ENCODE results near the gene AVPR2.

Gene AVPR2

DNA sequence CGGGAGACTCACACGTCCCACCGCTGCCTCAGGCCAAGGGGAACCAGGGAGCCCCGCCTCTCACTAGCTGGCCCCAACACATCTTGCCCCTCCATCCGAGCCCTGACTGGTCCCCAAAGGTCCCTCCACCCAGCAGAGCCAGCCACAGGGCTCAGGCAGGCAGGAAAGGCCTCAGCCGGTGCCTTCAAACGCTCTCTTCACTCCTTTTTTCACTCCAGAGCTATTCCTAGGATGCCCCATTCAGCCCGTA, 23.1 kb downstream of the AVPR2 start:
- TF ChIP-seq, protein P1, sequence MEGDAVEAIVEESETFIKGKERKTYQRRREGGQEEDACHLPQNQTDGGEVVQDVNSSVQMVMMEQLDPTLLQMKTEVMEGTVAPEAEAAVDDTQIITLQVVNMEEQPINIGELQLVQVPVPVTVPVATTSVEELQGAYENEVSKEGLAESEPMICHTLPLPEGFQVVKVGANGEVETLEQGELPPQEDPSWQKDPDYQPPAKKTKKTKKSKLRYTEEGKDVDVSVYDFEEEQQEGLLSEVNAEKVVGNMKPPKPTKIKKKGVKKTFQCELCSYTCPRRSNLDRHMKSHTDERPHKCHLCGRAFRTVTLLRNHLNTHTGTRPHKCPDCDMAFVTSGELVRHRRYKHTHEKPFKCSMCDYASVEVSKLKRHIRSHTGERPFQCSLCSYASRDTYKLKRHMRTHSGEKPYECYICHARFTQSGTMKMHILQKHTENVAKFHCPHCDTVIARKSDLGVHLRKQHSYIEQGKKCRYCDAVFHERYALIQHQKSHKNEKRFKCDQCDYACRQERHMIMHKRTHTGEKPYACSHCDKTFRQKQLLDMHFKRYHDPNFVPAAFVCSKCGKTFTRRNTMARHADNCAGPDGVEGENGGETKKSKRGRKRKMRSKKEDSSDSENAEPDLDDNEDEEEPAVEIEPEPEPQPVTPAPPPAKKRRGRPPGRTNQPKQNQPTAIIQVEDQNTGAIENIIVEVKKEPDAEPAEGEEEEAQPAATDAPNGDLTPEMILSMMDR (IDR thresholded peaks at IDR 0.05; ENCODE audit: borderline replicate concordance, insufficient read depth, low read depth, low read length), result no peak
- peak overlapping the region; percentile 76 for H3K4me3 ChIP-seq (ENCODE audit: low read depth, low read length)

DNA sequence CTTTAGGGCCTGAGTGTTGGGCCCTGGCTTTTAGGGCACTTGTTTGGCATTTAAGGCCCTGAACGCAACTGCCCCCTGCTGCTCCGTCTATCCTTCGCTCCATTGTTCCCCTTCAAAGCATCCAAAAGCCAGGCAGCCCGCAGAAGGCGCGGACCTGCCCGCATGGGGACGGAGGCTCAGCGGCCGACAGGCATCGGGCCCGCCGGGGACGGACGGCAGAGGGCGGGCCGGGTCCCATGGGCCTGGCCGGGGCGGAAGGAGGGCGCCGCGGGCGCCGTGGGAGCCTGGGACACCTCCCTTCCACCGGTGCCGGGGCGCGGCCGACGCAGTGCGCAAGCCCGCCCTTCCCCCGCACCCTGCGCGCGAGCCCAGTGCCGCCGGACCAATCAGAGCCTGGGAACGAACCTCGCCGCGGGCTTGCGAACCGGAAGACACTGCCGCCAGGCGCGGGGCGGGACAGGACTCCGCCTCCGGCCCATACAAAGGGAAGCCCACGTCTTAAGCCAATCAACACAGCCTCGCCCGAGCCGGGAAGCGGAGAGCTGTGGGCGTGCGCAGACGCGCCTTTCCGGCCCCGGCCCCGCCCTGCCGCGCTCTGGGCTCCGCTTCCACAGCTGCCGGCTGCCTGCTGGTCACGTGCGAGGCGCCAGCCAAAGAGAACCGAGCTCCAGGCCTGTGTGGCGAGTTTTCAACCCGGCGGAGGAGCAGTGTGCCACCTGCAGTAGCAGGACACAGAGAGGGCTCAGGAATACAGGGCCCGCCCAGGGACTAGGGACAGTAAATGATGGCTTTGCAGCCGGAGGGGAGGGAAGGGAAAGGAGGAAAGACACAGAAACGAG, 23.7 kb downstream of the AVPR2 start:
- TF ChIP-seq, protein P1 (IDR thresholded peaks at IDR 0.05; ENCODE audit: borderline replicate concordance, insufficient read depth, low read depth, low read length), result no peak
- peak overlapping the region; percentile 76 for H3K4me3 ChIP-seq (ENCODE audit: low read depth, low read length)

DNA sequence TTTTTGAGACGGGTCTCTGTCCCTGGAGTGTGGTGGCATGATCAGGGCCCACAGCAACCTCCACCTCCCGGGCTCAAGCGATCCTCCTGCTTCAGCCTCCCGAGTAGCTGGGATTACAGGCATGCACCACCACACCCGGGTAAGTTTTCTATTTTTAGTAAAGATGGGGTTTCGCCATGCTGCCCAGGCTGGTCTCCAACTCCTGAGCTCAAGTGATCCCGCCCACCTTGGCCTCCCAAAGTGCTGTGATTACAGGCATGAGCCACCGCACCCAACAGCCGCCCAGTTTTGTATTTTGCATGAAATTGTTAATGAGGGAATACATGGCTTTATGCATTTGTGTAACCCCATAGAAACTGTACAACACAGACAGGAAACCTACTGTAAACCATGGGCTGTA, 24.4 kb downstream of the AVPR2 start:
- peak overlapping the region; percentile 32 for H3K4me3 ChIP-seq (ENCODE audit: low read depth, low read length)
- TF ChIP-seq, protein P1 (IDR thresholded peaks at IDR 0.05; ENCODE audit: borderline replicate concordance, insufficient read depth, low read depth, low read length), result no peak

DNA sequence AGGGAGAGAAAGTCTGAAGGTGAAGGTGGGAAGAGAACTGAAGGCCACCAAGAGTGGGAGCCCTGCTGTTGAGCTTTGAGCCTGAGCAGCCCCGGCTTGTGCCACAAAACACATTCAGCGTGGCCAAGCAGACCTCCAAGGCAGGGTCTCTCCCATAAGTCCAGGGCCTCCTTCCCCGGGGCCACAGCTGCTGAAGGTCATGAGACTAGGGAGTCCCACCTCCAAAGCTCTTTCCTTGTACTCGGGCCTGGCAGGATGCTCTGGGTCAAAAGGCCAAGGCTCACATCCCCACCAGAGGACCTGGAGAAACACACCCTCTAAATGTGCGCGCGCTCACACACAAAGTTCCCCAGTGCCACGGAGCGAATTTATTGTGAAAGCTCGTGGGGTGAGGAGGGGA, 25.1 kb downstream of the AVPR2 start:
- TF ChIP-seq, protein P1 (IDR thresholded peaks at IDR 0.05; ENCODE audit: borderline replicate concordance, insufficient read depth, low read depth, low read length), result no peak
- no peak overlapping the region for H3K4me3 ChIP-seq (ENCODE audit: low read depth, low read length)

DNA sequence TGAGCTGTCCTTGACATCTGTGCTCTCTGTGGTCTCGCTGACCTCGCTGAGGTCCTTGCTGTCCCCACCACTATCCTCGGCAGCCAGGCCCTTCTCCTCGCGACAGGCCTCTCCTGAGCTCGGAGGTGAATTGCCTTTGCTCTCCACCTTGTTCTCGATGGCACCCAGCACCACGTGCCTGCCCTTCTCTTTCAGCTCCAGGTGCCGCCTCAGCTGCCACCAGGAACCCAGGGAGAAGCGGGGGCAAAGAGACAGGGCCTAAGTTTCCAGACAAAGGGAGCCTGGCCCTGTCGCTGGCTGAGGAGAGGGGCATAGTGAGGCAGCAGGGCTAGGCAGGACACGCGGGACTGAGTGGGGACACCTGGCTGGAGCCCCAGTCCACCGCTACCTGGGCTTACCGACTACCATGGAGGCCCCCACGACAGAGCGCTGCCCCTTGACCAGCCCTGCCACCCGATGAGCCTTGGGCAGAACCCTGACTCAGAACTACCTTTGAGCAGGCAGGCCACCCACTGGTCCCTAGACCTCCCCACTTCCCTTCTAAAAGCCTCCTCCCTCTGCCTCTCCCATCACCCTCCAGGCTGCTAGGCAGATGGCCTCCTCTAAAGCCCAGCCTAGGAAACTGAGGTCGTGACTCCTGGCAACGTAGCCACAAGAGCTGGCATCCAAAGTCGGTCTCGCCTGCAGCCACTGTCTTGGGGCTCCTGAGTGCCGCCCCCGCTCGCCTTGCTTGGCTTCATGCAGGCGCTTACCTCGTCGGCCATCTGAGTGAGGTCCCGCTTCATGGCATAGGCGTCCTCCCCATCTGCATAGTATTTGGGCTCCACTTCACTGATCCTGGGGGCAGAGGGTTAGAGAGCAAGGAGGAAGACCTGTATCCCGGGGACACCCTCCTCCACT, 25.8 kb downstream of the AVPR2 start:
- H3K4me3 ChIP-seq (ENCODE audit: low read depth, low read length), result no peak overlapping the region
- TF ChIP-seq, protein P1 (IDR thresholded peaks at IDR 0.05; ENCODE audit: borderline replicate concordance, insufficient read depth, low read depth, low read length), result no peak

DNA sequence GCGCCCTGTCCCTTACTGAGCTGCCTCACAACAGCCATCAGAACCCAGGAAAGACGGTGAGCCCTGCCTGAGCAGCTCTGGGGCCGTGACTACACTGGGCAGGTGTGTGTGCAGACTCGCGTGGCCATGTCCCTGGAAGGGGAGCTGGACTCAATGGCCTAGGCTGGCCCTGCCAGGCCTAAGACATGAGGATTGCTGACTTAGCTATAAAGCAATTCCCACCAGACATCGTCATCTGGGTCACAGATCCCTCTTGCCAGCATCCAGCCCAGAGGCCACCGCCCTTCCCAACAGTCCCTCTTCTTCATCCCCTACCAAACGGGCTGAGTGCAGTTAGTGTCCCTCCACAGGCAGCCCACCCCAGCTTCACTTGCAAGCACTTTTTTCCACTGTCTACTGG, 26.7 kb downstream of the AVPR2 start:
- TF ChIP-seq, protein P1 (IDR thresholded peaks at IDR 0.05; ENCODE audit: borderline replicate concordance, insufficient read depth, low read depth, low read length), result no peak
- H3K4me3 ChIP-seq (ENCODE audit: low read depth, low read length), result no peak overlapping the region

Measured in GM12875 (cell line).